Measurements from ENCODE around the gene ZBBX.

DNA sequence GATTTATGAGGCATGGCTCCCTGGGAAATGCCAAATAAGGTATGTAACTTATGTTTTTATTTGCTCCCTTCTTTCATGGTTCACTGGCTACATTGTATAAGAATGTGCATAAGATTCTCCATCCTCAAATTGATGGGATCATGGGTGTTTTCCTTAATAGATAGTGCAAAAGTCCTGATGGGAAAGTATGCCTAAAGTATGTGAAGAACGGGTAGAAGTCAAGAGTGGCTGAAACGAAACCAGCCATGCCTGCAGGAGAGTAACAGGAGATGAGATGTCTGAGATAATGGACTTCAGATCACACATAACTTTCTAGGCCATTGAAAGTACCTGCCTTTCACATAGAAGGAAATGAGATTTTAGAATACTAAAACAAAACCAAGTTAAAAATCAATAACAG lies 56.5 kb downstream of the ZBBX start:
- TF ChIP-seq YY1 (IDR thresholded peaks at IDR 0.05) (no peak), CTCF (IDR thresholded peaks at IDR 0.05; ENCODE audit: low read depth, low read length, missing input control) (no peak), ZBTB33 (IDR thresholded peaks at IDR 0.05) (no peak), EGR1 (IDR thresholded peaks at IDR 0.05; ENCODE audit: low read depth in 2 of 2) (no peak), RAD21 (IDR thresholded peaks at IDR 0.05) (no peak), REST (IDR thresholded peaks at IDR 0.05) (no peak), MAX (IDR thresholded peaks at IDR 0.05) (no peak), HNF4A (conservative IDR thresholded peaks at IDR 0.05) (no peak)
